Right lobe of liver (tissue), 6 donors: ENCODE data around the gene CDHR1. TPM values are rescaled to one million over a fixed set of nuclear protein-coding genes. Genes with fewer than 3 reads are reported as not detected.

ENCODE experiments used
- ATAC-seq, 4 donors: fragments of 200-7000 bp; cut with Tn5 transposase; one replicate each; pipeline ENCODE4 v1.9.1; 2020; ENCODE audit warnings: mild to moderate bottlenecking in 4 of 4, moderate library complexity in 4 of 4
- DNase-seq, 3 donors: peaks; one replicate each; pipeline ENCODE4 v3.0.0-alpha.2; 2020
- H3K27ac ChIP-seq, 3 donors: fragments of 200-600 bp; one replicate each; pipeline ENCODE4 v1.8.0; 2022
- H3K27me3 ChIP-seq, 2 donors: fragments of 200-600 bp; one replicate each; pipeline ENCODE4 v1.8.0; 2022
- H3K36me3 ChIP-seq, 4 donors: fragments of 200-600 bp; sonication (generic) in 1 of 4; one replicate each; pipeline versions ENCODE4 v1.5.1 to v1.8.0; 2017 to 2022; ENCODE audit warnings: control low read depth in 1 of 4
- H3K4me1 ChIP-seq, 4 donors: fragments of 200-600 bp; sonication (generic) in 1 of 4; one replicate each; pipeline versions ENCODE4 v1.5.1 to v1.8.0; 2017 to 2022; ENCODE audit warnings: control low read depth in 1 of 4
- H3K4me3 ChIP-seq, 3 donors: fragments of 200-600 bp; one replicate each; pipeline ENCODE4 v1.8.0; 2022
- H3K9me3 ChIP-seq, 4 donors: fragments of 200-600 bp; sonication (generic) in 1 of 4; one replicate each; pipeline versions ENCODE4 v1.5.1 to v1.8.0; 2017 to 2022; ENCODE audit warnings: control low read depth in 1 of 4
- POLR2A ChIP-seq: fragments of 450-650 bp; IDR thresholded peaks from one replicate; pipeline ENCODE4 v1.6.1; 2017; ENCODE audit warnings: antibody characterized with exemption, mild to moderate bottlenecking
- WGBS: methylation state at CpG from one replicate; pipeline ENCODE4 v1.1.6; 2018; ENCODE audit warnings: low coverage, low lambda C conversion rate; ENCODE audit not compliant: insufficient coverage; ENCODE audit errors: missing lambda C conversion rate; 5-methylcytosine and 5-hydroxymethylcytosine counted together
- intact Hi-C, 2 donors: fragments of 100-400 bp; cut with DNase I; formaldehyde crosslinking; loops; one replicate each; pipeline versions ENCODE4 v1.11.2 to v1.14.1; 2022
- total RNA-seq, 6 experiments: library from RNA; depleted of rRNA in 2 of 6; stranded (reverse); fragments of >200 nt in 2 of 6; fragmentation: NEBNext Ultra II Directional in 3 of 6; extraction: Animal tissue kit (Norgen Biotek cat#: 25700) in 3 of 6; gene quantifications; one replicate each; pipeline versions ENCODE4 v1.1.0 to v1.2.4, GENCODE V29; 2016 to 2023
- TF ChIP-seq, protein P1 (sequence below), 4 donors: fragments of 200-600 bp in 3 of 4; fragments of 450-650 bp in 1 of 4; IDR thresholded peaks; one replicate each; pipeline versions ENCODE4 v1.5.1 to v1.8.0; 2016 to 2022; ENCODE audit warnings: antibody characterized with exemption in 4 of 4, mild to moderate bottlenecking in 2 of 4
- donor health status: DM: no; HTN: yes; CAD: no.
- donor health status: DM: no; HTN: no; CAD: no.
- donor health status: DM: no; HTN: no; CAD: no.
- donor health status: DM: no; HTN: yes; CAD: no.
- donor health status: DM: no; HTN: yes; CAD: no.

The CDHR1 gene
- total RNA-seq, 6 experiments from 2014 or later = 0.09 to 0.42 (median 0.19) TPM; not detected in 1

DNA sequence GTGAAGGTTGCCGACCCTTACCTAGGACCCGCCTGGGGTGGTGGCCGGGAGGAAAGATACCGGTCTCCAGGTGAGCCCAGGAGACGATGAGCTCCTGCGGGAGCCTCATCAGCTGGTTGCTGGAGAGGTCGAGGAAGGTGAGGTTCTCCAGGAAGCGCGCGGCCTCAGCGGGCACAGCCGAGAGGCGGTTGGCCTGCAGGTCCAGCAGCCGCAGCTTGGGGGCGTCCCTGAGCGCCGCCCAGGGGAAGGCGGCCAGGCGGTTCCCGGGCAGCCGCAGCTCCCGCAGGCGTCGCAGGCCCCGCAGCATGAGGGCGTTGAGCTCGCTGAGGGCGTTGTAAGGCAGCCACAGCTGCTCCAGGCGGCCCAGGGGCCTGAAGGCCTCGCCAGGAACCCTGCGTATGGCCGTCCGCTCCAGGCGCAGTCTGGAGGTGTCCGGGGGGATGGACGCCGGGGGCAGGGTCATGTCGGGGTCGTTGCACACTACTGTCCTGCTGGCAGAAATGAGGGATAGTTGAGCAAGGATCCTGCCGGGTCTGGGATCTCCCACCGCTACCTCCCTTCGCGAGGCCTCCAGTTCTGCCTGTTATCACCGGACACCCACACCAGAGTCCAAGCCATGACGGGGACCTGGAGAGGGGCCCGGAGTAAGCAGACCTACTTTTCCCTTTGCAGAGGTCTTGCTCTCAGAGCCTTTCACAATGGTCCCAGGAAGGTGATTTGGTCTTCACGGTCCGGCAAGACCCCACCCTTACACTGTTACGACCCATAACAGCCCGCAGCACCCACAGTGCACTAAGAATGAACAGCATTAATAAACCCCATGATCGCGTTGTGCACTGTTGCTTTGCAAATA, 43.1 kb downstream of the CDHR1 start:
- TF ChIP-seq POLR2A = no peak
- TF ChIP-seq, protein P1, sequence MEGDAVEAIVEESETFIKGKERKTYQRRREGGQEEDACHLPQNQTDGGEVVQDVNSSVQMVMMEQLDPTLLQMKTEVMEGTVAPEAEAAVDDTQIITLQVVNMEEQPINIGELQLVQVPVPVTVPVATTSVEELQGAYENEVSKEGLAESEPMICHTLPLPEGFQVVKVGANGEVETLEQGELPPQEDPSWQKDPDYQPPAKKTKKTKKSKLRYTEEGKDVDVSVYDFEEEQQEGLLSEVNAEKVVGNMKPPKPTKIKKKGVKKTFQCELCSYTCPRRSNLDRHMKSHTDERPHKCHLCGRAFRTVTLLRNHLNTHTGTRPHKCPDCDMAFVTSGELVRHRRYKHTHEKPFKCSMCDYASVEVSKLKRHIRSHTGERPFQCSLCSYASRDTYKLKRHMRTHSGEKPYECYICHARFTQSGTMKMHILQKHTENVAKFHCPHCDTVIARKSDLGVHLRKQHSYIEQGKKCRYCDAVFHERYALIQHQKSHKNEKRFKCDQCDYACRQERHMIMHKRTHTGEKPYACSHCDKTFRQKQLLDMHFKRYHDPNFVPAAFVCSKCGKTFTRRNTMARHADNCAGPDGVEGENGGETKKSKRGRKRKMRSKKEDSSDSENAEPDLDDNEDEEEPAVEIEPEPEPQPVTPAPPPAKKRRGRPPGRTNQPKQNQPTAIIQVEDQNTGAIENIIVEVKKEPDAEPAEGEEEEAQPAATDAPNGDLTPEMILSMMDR (IDR thresholded peaks at IDR 0.05) = no peak
- ATAC-seq (no peak), DNase-seq (no peak)
- Histone ChIP-seq H3K27ac (no peak overlapping the region), H3K36me3 (no peaks in the 10 kb centered on the region), H3K4me1 (no peaks in the 10 kb centered on the region), H3K4me3 (no peak overlapping the region), H3K27me3 (no peaks in the 10 kb centered on the region), H3K9me3 (no peaks in the 10 kb centered on the region)
- intact Hi-C loops = no loop called here
- WGBS = 48% methylated on average over 5 of the region's 52 CpGs

DNA sequence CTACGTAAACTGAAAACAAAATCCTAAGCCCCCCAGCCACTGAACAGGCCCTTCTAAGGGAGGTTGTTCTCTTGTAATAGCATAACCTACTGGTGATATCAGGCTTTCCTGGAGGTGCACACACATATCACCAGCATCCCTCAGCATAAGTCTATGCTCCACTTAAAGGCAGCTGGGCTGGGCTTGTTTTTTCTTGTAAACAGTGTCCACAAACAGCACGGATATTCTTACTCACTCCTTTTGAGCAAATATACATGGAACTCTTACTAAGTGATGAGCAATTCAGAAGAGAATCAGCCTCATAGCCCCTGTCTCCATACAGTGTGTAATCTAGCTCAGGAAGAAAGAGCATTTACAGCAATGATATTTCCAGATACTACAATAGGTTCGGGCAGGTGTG, 44.6 kb downstream of the CDHR1 start:
- no peaks in the 10 kb centered on the region for H3K36me3 ChIP-seq
- intact Hi-C loops = no loop called here
- DNase-seq (no peak), ATAC-seq (no peak)
- 56% methylated on average over 3 of the region's 3 CpGs for WGBS
- no peaks in the 10 kb centered on the region for H3K4me1 ChIP-seq
- H3K27ac ChIP-seq = no peak overlapping the region
- H3K4me3 ChIP-seq = no peak overlapping the region
- TF ChIP-seq, protein P1 (IDR thresholded peaks at IDR 0.05) = no peak
- no peak for TF ChIP-seq POLR2A
- H3K27me3 ChIP-seq = no peaks in the 10 kb centered on the region
- H3K9me3 ChIP-seq = no peaks in the 10 kb centered on the region

DNA sequence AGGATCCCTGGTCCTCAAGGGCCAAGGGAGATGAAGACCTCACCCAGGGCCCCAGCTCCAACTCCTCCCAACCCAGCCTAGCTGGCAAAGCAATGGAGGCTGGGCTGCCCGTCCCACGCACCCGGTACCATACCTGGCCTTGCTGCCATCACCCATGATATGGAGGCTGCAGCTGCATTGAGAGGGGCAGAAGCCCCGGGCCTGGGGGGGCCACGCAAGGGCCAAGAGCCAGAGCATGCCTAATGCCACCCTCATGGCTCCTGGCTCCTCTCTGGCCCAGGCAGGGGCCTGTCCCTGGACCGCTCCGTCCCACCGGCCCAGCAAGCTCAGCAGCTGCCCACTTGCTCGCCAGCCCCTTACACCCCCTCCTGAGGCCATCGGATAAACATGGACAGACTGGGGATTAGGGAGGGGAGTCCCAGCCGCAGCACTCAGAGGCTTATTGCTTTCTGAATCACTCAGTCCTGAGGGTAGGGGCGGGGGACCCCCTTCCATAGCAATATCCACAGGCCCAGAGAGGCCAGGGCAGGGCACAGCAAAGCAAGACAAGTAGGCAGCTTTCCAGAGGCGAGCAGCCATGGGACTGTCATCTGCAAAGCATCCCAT, 47.0 kb downstream of the CDHR1 start, which contains the start of gene LRIT1:
TSS of gene LRIT1 (minus strand) at position 362 of the 606 bp plus-strand sequence. CDS start at position 255, 107 bp downstream.
- H3K27me3 ChIP-seq = no peaks in the 10 kb centered on the region
- no peaks in the 10 kb centered on the region for H3K36me3 ChIP-seq
- no peak for ATAC-seq
- no peaks in the 10 kb centered on the region for H3K4me1 ChIP-seq
- H3K9me3 ChIP-seq = no peaks in the 10 kb centered on the region
- 72% methylated on average over 10 of the region's 13 CpGs for WGBS
- no peak within 1 kb of the TSS for H3K4me3 ChIP-seq
- intact Hi-C loops = no loop called here
- DNase-seq = no peak
- no peak within 1 kb of the TSS for H3K27ac ChIP-seq
- TF ChIP-seq POLR2A = no peak
- TF ChIP-seq, protein P1 (IDR thresholded peaks at IDR 0.05) = no peak

DNA sequence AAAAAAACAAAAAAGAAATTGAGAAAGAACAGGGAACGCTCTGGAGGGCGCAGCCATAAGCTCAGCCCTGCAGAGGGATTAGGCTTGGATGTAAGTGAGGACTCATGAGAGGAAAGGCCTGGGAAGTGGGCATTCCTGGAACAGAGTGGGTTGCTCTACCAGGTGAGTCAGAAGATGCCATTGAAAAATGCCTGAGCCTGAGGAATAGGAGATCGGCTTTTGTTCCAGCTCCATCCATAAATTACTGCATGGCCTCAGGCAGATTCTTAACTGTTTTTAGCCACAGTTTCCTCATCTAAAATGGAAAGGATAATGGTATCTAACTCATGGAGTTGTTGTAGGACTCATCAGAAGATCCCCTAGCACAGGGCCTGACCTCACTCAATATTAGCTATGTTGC, 49.4 kb downstream of the CDHR1 start:
- DNase-seq (no peak), ATAC-seq (no peak)
- no peaks in the 10 kb centered on the region for H3K27me3 ChIP-seq
- WGBS = 95% methylated on average over 3 of the region's 3 CpGs
- H3K4me3 ChIP-seq = no peak overlapping the region
- TF ChIP-seq POLR2A = no peak
- TF ChIP-seq, protein P1 (IDR thresholded peaks at IDR 0.05) = no peak
- no peaks in the 10 kb centered on the region for H3K9me3 ChIP-seq
- no peaks in the 10 kb centered on the region for H3K4me1 ChIP-seq
- H3K27ac ChIP-seq = no peak overlapping the region
- intact Hi-C loops = no loop called here
- no peaks in the 10 kb centered on the region for H3K36me3 ChIP-seq
